ENCODE measurements around the gene CCDC38. TPM values are rescaled to one million over a fixed set of nuclear protein-coding genes. Genes with fewer than 3 reads are reported as not detected.
A peak's percentile ranks its signal among the peaks of the same experiment; 100 is the strongest.

Gene CCDC38
- total RNA-seq, 1 donor from 2014 or later = 0.13 TPM

GRCh38 chr12:95959107-95959506 is 16.7 kb upstream of the CCDC38 start:
- H3K4me1 Mint-ChIP-seq = peaks cover 19% of the 10 kb centered on the region
- H3K9me3 Mint-ChIP-seq = peaks cover 2% of the 10 kb centered on the region
- no peak overlapping the region for H3K4me3 Mint-ChIP-seq
- Histone ChIP-seq H3K4me3 (no peak overlapping the region), H3K79me2 (ENCODE audit: low read depth) (no peaks in the 10 kb centered on the region), H3K4me1 (peaks cover 28% of the 10 kb centered on the region), H3K27ac (no peak overlapping the region), H3K27me3 (no peaks in the 10 kb centered on the region), H3K4me2 (no peak overlapping the region), H3K9ac (no peak overlapping the region), H4K20me1 (ENCODE audit: low read depth) (no peaks in the 10 kb centered on the region), H3K9me3 (ENCODE audit: low read depth) (no peaks in the 10 kb centered on the region), H3K36me3 (no peaks in the 10 kb centered on the region), H2AFZ (replicated peaks) (no peak overlapping the region), H3F3A (ENCODE audit: low read depth) (peaks cover 31% of the 10 kb centered on the region)
- peak; percentile 35 for DNase-seq (ENCODE audit: low spot score)
- peak; percentile 40 for TF ChIP-seq CTCF (IDR thresholded peaks at IDR 0.05)
- TF ChIP-seq EZH2phosphoT487 (IDR thresholded peaks at IDR 0.05) = no peak
- no peak for TF ChIP-seq EZH2 (IDR thresholded peaks at IDR 0.05)
- H3K36me3 Mint-ChIP-seq = no peaks in the 10 kb centered on the region
- peaks cover 4% of the 10 kb centered on the region for H3K27me3 Mint-ChIP-seq (ENCODE audit: insufficient read depth, low read depth)
- H3K27ac Mint-ChIP-seq = no peak overlapping the region

- H3K4me3 ChIP-seq = no peak overlapping the region
- no peak overlapping the region for H3K9ac ChIP-seq
- Mint-ChIP-seq H3K27ac (peak overlapping the region; percentile 76), H3K4me3 (no peak overlapping the region), H3K4me1 (peaks cover 19% of the 10 kb centered on the region), H3K36me3 (no peaks in the 10 kb centered on the region), H3K9me3 (peaks cover 2% of the 10 kb centered on the region), H3K27me3 (ENCODE audit: insufficient read depth, low read depth) (peaks cover 2% of the 10 kb centered on the region)
- H3K27ac ChIP-seq = peak overlapping the region; percentile 48
- peaks cover 34% of the 10 kb centered on the region for H3F3A ChIP-seq (ENCODE audit: low read depth)
- H3K79me2 ChIP-seq (ENCODE audit: low read depth) = no peaks in the 10 kb centered on the region
- no peaks in the 10 kb centered on the region for H3K27me3 ChIP-seq
- peaks cover 41% of the 10 kb centered on the region for H3K4me1 ChIP-seq
- peak; percentile 81 for DNase-seq (ENCODE audit: low spot score)
- TF ChIP-seq CTCF (IDR thresholded peaks at IDR 0.05) (no peak), EZH2 (IDR thresholded peaks at IDR 0.05) (no peak), EZH2phosphoT487 (IDR thresholded peaks at IDR 0.05) (no peak)
- no peaks in the 10 kb centered on the region for H4K20me1 ChIP-seq (ENCODE audit: low read depth)
- peak overlapping the region; percentile 6 for H3K4me2 ChIP-seq
- no peaks in the 10 kb centered on the region for H3K9me3 ChIP-seq (ENCODE audit: low read depth)
- H3K36me3 ChIP-seq = no peaks in the 10 kb centered on the region
- no peak overlapping the region for H2AFZ ChIP-seq (replicated peaks)
These were observed 14.2 kb upstream of the CCDC38 start for GRCh38 chr12:95956557-95957145.

DNA sequence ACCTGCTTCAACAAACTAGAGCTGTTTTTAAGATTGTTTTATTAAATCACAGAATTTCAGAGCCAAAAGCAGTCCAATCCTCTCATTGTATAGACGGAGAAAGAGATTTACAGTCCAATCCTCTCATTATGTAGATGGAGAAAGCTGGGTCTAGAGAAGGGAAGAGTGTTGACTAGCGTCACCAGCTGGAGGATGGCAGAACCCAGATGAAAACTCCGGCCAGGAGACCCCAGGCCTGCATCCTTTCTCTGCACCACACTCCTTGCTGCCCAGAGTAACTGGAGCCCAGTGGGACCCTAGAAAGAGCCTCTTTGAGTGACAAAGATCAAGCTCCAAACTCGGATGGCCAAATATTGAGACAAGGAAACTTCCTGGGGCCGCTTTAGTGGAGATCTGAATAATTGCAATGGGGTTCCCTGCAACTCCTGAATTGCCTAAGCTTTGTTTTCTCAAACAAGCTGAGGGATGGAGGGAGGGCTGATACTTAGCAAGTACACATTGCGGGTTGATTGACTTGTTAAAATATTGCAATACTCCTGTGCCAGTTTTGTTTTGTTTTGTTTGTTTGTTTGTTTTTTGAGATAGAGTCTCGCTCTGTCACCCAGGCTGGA is 13.2 kb upstream of the CCDC38 start:
- H3K4me3 ChIP-seq = no peak overlapping the region
- no peaks in the 10 kb centered on the region for H3K36me3 ChIP-seq
- H3K9me3 ChIP-seq (ENCODE audit: low read depth) = no peaks in the 10 kb centered on the region
- Mint-ChIP-seq H3K9me3 (peaks cover 2% of the 10 kb centered on the region), H3K4me3 (no peak overlapping the region), H3K27ac (peak overlapping the region; percentile 29), H3K4me1 (peaks cover 19% of the 10 kb centered on the region), H3K36me3 (no peaks in the 10 kb centered on the region), H3K27me3 (ENCODE audit: insufficient read depth, low read depth) (peaks cover 2% of the 10 kb centered on the region)
- TF ChIP-seq CTCF (IDR thresholded peaks at IDR 0.05) (no peak), EZH2 (IDR thresholded peaks at IDR 0.05) (no peak), EZH2phosphoT487 (IDR thresholded peaks at IDR 0.05) (no peak)
- no peaks in the 10 kb centered on the region for H3K79me2 ChIP-seq (ENCODE audit: low read depth)
- H3K9ac ChIP-seq = no peak overlapping the region
- H4K20me1 ChIP-seq (ENCODE audit: low read depth) = no peaks in the 10 kb centered on the region
- no peak overlapping the region for H3K4me2 ChIP-seq
- H3K27ac ChIP-seq = peak overlapping the region; percentile 26
- peaks cover 36% of the 10 kb centered on the region for H3F3A ChIP-seq (ENCODE audit: low read depth)
- H3K4me1 ChIP-seq = peaks cover 43% of the 10 kb centered on the region
- DNase-seq (ENCODE audit: low spot score) = peak; percentile 19
- no peaks in the 10 kb centered on the region for H3K27me3 ChIP-seq
- peak overlapping the region; percentile 74 for H2AFZ ChIP-seq (replicated peaks)
